ENCODE measurements around the gene RAI14. TPM values are rescaled to one million over a fixed set of nuclear protein-coding genes. Genes with fewer than 3 reads are reported as not detected.

RAI14 gene
- total RNA-seq, 4 donors from 2014 or later = 1.1 to 3.6 (median 1.7) TPM

DNA sequence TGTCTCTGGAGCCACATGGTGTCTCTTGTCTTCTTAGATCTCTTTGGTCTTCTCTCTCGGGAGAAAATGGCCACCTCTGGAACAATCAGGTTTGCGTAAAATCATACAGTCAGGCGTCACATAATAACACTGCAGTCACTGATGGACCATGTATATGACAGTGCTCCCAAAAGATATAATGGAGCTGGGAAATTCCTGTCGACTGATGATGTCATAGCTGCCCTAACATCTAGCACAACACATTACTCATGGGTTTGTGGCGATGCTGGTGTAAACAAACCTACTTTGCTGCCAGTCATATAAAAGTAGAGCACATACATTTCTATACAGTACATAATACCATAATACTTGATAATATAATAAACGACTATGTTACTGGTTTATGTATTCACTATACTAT is 30.1 kb upstream of the RAI14 start:
- TF ChIP-seq, protein P1, sequence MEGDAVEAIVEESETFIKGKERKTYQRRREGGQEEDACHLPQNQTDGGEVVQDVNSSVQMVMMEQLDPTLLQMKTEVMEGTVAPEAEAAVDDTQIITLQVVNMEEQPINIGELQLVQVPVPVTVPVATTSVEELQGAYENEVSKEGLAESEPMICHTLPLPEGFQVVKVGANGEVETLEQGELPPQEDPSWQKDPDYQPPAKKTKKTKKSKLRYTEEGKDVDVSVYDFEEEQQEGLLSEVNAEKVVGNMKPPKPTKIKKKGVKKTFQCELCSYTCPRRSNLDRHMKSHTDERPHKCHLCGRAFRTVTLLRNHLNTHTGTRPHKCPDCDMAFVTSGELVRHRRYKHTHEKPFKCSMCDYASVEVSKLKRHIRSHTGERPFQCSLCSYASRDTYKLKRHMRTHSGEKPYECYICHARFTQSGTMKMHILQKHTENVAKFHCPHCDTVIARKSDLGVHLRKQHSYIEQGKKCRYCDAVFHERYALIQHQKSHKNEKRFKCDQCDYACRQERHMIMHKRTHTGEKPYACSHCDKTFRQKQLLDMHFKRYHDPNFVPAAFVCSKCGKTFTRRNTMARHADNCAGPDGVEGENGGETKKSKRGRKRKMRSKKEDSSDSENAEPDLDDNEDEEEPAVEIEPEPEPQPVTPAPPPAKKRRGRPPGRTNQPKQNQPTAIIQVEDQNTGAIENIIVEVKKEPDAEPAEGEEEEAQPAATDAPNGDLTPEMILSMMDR (IDR thresholded peaks at IDR 0.05 in 4 of 5, conservative IDR thresholded peaks at IDR 0.05 in 1 of 5) = no peak
- no peak for TF ChIP-seq POLR2A (IDR thresholded peaks at IDR 0.05)
- intact Hi-C loops (cut with DNase I; ENCODE audit: low total_unique reads) = no loop called here

DNA sequence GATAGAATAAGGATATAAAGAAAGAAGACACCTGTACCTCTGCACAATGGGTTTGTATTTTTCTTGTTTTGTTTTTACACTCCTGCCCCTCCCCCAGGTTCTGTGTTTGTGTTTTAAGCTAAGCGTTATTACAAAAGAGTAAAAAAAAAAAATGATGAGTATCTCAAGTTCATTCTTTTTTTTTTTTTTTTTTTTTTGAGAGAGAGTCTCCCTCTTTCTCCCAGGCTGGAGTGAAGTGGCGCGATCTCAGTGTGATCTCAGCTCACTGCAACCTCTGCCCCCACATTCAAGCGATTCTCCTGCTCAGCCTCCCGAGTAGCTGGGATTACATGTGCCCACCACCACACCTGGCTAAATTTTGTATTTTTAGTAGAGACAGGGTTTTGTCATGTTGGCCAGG is 29.4 kb upstream of the RAI14 start:
- ATAC-seq = no peak
- TF ChIP-seq POLR2A (IDR thresholded peaks at IDR 0.05) = no peak
- TF ChIP-seq, protein P1 (IDR thresholded peaks at IDR 0.05 in 4 of 5, conservative IDR thresholded peaks at IDR 0.05 in 1 of 5) = no peak
- intact Hi-C loops (cut with DNase I; ENCODE audit: low total_unique reads) (no loop called here), in situ Hi-C loops (cut with MboI; ENCODE audit: low sequenced_read_pairs in 4 of 4) (no loop called here)
- Histone ChIP-seq H3K27ac (no peak overlapping the region), H3K9me3 (no peaks in the 10 kb centered on the region), H3K4me1 (no peaks in the 10 kb centered on the region), H3K36me3 (no peaks in the 10 kb centered on the region), H3K27me3 (no peaks in the 10 kb centered on the region), H3K4me3 (no peak overlapping the region)
- DNase-seq = no peak

More for the DNA sequence above, 30.1 kb upstream of the RAI14 start:
- no peak overlapping the region for H3K27ac ChIP-seq
- DNase-seq (no peak), ATAC-seq (no peak)
- H3K27me3 ChIP-seq = no peaks in the 10 kb centered on the region
- H3K9me3 ChIP-seq = no peaks in the 10 kb centered on the region
- no peak overlapping the region for H3K4me3 ChIP-seq
- in situ Hi-C loops (cut with MboI; ENCODE audit: low sequenced_read_pairs in 4 of 4) = no loop called here
- no peaks in the 10 kb centered on the region for H3K4me1 ChIP-seq
- H3K36me3 ChIP-seq = no peaks in the 10 kb centered on the region

DNA sequence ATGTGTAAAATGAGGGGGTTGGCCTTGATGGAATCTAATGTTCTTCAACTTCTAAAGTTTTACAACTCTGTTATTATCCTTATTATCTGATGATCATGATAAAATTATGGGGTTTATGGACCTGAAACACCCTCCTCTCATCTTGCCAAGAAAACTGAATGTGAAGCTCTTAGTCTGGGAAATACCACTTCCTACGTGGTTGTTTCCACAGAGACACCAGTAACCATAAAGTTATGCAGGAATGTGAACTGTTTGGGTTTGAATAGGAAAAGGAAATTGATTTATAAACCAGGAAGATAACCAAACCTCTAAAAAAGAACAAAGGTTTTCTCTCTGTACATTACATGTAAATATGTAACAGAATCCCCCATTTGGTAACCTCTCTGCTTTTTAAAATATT is 28.3 kb upstream of the RAI14 start:
- ATAC-seq = no peak
- no peak for TF ChIP-seq POLR2A (IDR thresholded peaks at IDR 0.05)
- TF ChIP-seq, protein P1 (IDR thresholded peaks at IDR 0.05 in 4 of 5, conservative IDR thresholded peaks at IDR 0.05 in 1 of 5) = no peak
- intact Hi-C loops (cut with DNase I; ENCODE audit: low total_unique reads) = no loop called here
- Histone ChIP-seq H3K9me3 (no peaks in the 10 kb centered on the region), H3K27me3 (no peaks in the 10 kb centered on the region), H3K4me3 (no peak overlapping the region), H3K4me1 (no peaks in the 10 kb centered on the region), H3K27ac (no peak overlapping the region), H3K36me3 (no peaks in the 10 kb centered on the region)
- no peak for DNase-seq
- in situ Hi-C loops (cut with MboI; ENCODE audit: low sequenced_read_pairs in 4 of 4) = no loop called here

DNA sequence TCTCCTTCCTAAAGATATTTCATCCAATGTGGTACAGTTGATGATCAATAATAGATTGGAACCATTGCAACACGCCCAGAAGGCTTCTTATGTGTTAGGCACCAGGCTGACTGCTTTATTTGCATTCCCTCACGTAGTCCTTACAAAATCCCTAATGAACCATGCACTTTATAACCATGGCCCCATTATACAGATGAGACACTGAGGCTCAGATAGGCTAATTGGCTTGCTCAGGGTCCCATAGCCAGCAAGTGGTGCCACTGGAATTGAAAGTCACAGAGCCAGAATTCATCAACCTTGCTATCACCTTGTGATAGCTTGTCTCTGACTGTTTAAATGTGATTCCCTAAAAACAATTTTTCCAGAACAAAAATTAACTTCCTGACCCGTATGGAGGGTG is 27.8 kb upstream of the RAI14 start:
- intact Hi-C loops (cut with DNase I; ENCODE audit: low total_unique reads) = no loop called here
- TF ChIP-seq, protein P1 (IDR thresholded peaks at IDR 0.05 in 4 of 5, conservative IDR thresholded peaks at IDR 0.05 in 1 of 5) = no peak
- TF ChIP-seq POLR2A (IDR thresholded peaks at IDR 0.05) = no peak
- Histone ChIP-seq H3K9me3 (no peaks in the 10 kb centered on the region), H3K4me1 (no peaks in the 10 kb centered on the region), H3K4me3 (no peak overlapping the region), H3K27ac (no peak overlapping the region), H3K27me3 (no peaks in the 10 kb centered on the region), H3K36me3 (no peaks in the 10 kb centered on the region)
- DNase-seq = no peak
- in situ Hi-C loops (cut with MboI; ENCODE audit: low sequenced_read_pairs in 4 of 4) = no loop called here
- no peak for ATAC-seq

DNA sequence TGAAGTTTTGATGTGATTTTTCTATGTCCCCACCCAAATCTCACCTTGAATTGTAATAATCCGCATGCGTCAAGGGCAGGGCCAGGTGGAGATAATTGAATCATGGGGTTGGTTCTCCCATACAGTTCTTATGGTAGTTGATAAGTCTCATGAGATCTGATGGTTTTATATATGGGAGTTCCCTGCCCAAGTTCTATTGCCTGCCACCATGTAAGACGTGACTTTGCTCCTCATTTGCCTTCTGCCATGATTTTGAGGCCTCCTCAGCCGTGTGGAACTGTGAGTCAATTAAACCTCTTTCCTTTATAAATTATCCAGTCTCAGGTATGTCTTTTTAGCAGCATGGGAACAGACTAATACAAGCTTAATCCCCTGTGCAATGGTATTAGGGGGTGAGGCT is 25.5 kb upstream of the RAI14 start:
- Histone ChIP-seq H3K27ac (no peak overlapping the region), H3K27me3 (no peaks in the 10 kb centered on the region), H3K4me1 (no peaks in the 10 kb centered on the region), H3K36me3 (no peaks in the 10 kb centered on the region), H3K9me3 (no peaks in the 10 kb centered on the region), H3K4me3 (no peak overlapping the region)
- TF ChIP-seq, protein P1 (IDR thresholded peaks at IDR 0.05 in 4 of 5, conservative IDR thresholded peaks at IDR 0.05 in 1 of 5) = no peak
- TF ChIP-seq POLR2A (IDR thresholded peaks at IDR 0.05) = no peak
- in situ Hi-C loops (cut with MboI; ENCODE audit: low sequenced_read_pairs in 4 of 4) (no loop called here), intact Hi-C loops (cut with DNase I; ENCODE audit: low total_unique reads) (no loop called here)
- ATAC-seq (no peak), DNase-seq (no peak)
